NCI-H345 treated with DMSO at 0.1 percent for 48 hours (cell line): ENCODE measurements around the gene CAMSAP2.

Experiments used
- DNase-seq: peaks from one replicate; lab custom pipeline; 2025; ENCODE audit not compliant: unreplicated experiment; lab: John Stamatoyannopoulos, UW

CAMSAP2 gene

DNA sequence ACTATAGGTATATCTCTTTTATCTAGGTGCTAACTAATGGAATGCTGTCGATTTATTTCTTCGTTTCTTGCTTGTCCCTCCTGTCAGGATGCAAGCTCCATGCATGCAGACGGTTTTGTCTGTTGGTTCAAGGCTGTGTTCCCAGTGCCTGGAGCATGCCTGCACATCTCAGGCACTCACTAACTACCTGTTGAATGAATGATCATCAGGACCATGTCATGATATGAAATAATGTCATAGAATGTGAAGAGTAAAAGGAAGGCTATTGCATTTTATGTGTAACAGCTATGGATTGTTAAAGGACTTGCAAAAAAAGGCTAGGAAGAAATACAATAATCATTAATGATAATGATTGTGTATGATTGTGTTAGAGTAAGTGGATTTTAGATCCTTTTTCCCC is 138.3 kb downstream of the CAMSAP2 start:
- DNase-seq = no peak

DNA sequence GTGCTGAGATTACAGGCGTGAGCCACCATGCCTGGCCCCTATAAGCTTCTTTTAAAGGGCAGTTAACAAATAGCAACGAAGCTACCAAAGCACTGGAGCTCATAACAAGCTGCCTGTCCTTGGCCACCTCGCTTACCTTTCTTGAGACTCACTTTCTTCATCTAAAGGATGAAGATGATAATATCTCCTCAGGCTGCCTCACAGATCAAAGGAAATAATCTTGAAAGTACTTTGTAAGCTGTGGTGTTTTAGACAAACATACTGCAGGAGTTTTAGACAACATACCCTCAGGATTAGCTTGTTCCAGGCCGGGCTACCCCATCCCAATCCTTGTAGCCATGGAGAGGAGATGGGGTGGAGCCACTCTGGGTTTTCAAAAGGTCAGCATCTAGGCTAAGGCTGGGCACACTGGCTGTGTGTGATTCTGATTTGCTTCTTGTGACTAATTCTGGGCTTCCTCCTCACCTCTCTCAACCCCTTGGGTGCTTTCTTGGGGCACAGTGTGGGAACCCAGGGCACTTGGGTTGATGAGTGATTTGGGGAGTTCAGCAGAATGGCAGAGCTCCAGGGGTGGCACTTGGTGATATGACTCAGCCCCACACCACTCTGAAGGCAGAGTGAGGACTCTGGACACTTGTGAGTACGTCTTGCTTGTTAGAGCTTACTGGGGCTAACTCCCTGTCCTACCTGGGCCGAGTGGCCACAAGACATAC is 139.3 kb downstream of the CAMSAP2 start:
- DNase-seq = no peak

DNA sequence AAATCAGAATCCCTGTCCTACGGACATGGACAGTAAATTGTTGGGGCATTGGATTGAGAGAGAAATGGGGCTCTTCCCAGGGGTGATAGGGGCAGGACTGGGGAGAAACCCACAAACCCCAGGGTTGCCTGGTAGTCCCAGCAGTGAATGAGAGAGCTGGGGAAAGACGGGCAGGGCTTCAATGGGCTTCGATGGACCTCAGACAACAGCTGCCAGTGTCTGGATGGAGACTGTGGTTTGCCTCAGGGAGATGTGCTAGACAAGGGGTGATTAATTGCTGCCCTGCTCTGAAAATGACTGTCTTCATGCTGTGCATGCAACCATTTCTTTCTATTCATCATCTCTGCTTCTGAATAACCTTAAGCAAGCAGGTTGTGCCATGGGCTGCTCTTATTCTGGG is 141.5 kb downstream of the CAMSAP2 start:
- no peak for DNase-seq

DNA sequence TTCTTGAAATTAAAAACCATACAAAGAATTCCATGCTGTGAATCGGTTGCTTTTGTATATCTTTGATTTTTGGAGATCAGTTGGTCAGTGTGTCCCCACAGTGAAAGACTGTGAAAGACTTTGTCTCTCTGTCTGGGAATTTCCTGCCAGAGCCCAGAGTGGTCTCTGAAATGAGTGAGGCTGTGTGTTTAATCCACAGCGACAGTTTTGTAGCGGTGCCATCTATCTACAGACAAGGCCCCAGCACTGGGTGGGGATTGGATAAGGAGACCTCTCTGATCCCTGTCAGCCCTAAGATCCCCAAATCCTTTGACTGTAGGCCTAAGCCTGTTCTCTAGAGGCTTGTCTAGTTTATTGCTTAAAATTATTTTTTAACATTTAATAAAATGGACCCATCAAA is 144.4 kb downstream of the CAMSAP2 start:
- no peak for DNase-seq

DNA sequence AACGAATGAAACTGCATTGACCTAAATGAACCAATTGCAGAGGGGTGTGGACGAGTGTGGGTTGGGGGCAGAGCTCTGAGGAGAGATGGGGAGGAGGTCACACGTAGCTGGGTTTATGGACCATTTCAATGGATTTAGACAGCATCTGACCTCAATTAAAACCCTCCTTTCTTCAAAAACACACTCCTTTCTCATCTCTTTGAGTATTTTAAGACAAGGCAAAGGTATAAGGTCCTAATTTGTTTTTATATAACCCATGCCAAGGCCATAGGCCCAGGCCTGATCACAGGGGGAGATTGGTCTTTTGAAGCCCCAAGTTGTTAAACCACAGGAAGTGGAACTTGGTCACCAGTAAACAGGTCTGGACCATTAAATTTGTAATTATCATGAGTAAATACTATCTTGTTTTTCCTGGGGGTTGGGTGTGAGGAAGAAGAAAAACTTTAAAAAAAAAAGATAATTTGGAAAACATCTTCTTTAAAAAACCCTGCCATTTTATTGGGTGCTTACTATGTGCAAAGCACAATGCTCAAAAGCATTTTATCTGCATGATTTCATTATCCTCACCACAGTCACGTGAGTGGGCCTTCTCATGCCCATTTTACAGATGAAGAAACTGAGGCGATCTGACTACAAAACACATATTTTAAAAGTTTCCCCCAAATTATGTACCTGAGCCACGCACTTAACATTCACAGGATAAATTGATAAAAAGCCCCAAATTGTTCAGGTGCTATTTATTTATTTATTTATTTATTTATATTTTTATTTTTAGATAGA is 147.1 kb downstream of the CAMSAP2 start:
- no peak for DNase-seq

DNA sequence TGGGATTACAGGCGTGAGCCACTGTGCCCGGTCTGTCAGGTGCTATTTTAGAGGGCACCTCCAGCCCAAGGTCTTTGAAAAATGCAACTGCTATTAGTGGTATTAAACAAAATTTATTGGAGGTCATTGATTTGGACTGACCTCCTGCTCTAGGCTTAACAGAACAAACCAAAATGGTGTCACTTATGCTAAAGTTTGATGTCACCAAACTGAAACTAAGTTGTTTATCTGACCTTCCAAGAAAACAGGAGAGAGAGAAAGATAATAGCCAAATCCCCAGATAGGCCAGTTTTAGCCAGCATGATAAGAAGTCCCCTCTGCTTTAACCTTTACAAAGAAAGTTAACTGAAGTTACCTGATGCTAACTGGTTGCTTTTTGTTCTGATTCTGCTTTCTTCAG is 147.9 kb downstream of the CAMSAP2 start:
- DNase-seq = no peak

DNA sequence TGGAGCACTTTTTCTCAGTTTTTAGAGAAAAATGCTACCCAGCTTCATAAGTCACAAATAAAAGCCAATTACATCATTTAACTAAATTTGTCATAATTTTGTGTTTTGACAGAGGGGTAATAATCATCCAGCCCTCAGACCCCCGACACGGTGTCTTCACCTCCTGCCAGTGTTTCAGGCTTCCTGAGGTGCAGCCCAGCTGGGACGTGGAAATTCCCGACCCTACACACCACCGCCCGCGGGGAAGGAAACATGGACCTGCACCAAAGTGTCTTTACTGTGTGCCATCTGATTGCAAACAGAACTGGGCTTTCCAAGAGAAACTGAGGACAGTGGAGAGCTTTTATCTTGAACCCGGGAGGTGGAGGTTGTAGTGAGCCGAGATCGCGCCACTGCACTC is 148.3 kb downstream of the CAMSAP2 start:
- DNase-seq = no peak

DNA sequence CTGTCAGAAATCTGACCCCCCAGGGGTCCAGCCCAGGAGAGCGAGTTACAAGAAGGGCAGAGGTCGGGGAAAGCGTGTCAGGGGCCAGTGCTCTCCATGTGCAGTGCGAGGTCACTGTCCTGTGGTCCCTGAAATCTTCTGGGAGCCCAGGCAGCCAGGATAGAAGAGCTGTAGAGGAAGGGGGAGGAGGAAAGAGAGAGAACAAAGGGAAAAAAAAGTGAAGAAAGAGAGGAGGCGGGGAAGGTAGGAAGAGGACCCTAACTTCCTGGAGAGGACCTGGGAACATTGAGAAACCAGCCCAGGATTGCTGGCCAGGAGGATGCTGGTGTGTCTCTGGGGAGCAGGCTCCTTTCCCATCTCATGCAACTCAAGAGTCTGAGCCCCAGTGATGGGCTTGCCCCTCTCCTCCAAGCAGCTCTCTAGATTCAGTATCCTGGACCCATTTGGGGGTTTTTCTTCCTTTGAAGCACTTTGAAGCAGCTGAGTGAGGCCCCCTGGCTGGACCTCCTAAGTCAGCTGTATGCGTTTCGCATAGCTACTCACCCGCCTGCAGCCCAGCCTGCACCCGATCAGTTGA is 149.2 kb downstream of the CAMSAP2 start:
- no peak for DNase-seq

DNA sequence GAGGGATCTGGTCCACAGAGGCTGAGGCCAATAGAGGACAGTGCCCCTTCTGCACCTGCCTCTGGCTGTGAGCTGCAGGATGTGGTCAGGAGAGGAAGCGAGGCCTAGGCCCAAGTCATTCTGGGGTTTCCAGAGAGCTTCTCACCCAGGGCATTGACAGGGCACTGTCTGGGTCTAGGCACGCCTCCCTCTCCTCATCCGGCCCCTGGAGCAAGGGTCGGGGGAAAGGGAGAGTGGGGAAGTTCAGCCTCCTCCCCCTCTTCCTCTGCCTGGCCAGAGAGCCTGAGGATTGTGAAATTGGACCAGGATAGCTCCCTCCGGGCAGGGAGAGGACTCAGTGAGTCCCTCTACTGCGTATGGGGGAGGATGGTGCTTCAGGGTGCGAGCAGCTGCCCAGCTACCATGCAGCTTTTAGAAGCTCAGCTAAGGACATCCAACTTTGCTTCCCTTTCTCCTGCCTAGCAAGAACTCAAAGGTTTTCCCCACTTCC is 149.7 kb downstream of the CAMSAP2 start:
- DNase-seq = no peak

DNA sequence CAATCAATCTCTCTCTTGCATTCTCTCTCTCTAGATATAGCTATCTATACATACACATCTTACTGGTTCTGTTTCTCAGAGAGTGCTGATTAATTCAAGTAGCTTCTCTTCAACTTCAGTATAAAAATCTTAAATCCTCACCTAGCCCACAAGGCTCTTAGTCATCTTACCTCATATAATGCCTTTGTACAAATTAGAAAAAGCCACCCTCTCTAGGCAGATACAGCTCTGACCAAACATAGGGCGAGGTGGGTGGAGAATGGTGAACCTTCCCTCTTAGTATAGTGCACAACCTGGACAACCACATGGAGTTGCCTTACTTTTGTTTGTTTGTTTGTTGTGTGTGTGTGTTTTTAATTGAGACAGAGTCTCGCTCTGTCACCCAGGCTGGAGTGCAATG is 150.9 kb downstream of the CAMSAP2 start:
- DNase-seq = no peak

DNA sequence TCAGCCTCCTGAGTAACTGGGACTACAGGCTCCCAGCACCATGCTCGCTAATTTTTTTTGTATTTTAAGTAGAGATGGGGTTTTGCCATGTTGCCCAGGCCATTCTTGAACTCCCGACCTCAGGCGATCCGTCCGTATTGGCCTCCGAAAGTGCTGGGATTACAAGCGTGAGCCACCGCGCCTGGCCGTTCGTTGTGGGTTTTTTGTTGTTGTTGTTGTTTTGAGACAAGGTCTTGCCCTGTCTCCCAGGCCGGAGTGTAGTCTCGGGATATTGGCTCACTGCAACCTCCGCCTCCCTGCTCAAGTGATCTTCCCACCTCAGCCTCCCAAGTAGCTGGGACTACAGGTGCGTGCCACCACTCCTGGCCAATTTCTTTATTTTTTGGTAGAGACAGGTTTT is 151.3 kb downstream of the CAMSAP2 start:
- no peak for DNase-seq

DNA sequence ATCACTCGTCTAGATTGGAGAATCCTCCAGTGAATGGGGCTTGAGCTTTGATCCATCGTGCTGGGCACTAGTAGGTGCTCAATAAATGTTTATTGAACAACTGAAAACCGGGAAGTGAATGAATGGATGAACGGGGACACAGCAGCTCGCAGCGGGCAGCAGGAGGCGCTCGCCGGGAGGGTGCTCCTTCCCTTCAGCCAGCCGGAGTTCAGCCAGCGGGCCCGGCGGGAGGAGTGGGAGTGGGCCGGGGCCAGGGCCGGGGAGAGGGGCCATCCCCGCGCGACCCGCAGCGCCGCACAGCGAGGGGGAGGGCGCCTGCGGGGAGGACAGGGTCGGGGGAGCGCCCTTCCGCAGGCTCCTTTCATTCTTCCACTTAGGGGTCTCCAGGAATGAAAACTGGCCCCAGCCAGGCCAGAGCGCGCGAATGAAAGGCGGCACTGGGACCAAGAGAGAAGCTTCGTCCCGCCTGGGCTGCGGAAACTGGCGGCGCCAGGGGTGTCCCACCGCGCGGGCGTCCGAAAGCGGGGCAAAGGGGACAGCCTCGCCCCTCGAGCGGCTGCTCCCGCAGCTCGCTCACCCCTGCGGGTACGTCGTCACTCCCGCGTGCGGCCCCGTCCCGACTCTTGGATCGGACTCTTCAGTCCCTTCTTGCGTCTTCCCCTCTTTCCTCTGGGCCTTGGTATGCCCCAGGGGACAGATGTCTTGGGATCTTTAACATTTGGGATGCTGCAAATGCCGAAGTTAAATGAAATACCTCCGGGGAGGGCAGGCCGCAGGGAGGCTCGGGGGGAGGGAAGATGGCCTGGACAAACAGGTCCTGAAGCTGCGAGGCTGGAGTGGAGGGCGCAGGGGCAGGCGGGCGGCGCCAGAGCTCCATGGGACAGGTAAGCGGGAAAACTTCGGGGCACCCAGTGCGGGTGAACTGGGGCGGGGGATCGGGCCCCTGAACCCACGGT is 152.4 kb downstream of the CAMSAP2 start:
- DNase-seq = no peak

DNA sequence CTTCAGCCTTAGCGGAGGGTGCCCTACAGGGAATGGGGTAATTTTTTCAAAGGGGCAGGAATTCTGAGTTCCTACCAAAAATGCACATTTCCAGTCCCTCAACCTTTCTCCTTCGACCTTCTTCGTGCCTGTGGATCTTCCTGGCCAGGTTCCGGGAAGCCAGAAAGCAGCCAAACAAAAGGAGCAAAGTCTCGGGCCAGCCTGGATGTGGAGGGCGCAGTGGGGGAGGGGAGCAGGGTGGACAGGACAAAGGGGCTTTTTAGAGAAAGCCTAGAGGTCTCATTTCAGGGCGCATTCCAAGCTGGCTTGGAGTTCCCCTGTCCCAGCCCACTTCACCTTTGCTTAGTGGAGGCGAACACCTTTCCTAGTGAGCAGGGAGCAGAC is 153.1 kb downstream of the CAMSAP2 start:
- DNase-seq = no peak

DNA sequence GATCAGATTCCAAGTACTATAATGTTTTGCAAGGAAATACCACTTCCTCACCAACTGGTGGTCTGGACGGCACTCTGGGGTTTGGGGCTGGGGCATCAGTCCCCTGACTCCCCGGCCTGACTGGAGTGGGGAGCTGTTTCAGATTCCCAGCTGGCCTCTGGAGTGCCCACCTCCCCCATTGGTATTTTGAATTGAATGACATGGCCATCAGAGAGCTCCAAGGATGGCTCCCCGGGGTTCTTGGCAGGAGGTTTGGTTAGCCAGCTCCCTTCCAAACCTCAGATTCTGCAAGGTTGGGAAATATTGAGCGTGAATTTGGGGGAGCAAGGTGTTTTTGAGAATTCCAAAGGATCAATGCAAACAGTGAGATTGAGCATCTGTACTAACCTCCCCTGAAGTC is 153.9 kb downstream of the CAMSAP2 start:
- no peak for DNase-seq

DNA sequence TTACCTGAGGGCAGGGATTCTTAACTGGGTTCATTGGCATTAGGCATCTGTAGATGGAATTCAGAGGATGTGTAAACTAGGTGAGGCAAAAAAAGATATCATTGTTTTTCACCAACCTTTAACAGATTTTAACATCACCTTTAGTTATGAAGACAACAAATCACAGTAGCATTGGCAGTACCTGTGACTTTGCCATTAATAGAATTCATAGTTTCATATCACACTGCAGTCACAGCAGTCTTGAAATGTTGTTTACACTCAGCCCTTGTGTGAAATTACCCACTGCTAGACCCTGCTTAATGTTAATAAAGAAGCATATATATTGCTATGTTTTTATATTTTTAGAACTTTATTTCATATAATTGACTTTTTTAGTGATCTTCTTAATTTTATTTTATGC is 154.3 kb downstream of the CAMSAP2 start:
- DNase-seq = no peak

DNA sequence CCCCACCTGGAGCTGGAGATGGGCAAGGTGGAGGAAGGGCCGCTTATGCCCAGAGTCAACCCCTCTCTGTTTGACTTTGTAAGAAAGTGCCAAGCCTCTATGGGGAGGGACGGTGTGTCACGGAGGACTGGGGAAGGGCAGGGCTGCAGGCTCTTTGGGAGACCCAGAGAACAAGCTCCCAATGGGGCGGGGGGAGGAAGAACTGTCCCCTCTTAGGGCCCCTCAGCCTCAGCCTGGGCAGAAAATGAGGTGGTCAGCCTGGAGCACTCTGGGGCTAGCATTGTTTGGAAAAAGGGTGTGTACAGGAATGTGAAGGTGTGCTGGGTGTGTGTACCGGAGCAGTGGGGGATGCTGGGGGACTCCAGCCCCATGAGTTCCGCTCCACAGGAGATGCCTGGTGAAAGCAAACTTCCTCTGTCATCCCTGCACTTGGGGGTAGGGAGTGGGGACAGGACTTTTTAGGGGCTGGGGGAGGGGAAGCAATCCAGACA is 154.8 kb downstream of the CAMSAP2 start:
- no peak for DNase-seq

DNA sequence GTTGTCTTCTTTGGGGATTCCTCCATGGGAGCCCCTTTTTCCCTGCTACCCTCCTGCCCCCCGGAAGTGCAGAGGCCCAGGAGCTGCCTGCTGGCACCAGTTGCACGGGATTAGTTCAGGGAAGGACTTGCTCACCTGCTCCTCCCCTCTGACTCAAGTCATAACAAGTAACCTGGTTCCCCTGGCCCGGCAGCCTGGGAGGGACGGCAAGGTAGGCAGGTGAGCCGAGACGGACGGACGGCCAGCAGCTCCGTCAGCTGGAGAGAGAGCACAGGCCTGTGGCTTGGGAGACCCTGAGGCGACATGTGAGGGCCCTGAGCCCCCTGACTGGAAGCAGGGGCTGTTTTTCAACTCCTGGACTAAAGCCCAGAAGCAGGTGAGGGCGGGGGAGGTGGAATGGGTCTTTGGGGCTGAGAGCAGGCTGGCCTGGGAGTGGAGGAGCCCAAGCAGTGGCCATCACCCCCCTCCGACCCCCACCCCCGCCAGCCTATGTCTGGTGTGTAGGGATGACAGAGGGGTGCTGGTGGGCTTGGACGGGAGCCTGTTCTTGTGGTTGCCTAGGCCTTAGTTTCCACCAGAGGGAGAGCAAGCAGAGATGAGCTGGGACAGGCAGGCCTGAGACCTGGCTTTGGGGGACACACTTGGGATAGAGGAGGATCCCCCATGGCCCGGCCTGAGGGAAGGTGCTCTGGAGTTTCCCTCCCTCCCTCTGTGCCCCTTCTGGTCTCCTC is 156.2 kb downstream of the CAMSAP2 start, which contains the start of gene INAVA:
TSS of gene INAVA (plus strand) at position 189 of the 731 bp plus-strand sequence. CDS start 3,501 bp downstream, outside the sequence.
- no peak for DNase-seq

DNA sequence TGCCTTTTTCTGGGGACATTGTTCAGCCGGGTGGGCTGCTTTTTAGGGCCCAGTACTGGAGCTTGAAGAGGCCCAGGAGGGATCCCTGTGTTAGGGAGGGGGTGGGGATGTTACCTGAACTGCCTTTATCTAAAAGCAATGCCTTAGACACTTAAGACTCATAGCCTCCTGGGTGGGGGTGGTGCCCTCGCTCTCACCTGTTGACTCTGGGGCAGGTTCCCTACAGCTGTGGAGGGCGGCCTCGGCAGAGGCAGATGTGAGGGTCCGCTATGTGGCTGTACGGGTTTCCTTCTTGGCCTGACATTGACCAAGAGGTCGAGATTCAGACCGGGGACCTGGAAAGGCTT is 156.7 kb downstream of the CAMSAP2 start:
- DNase-seq = no peak

DNA sequence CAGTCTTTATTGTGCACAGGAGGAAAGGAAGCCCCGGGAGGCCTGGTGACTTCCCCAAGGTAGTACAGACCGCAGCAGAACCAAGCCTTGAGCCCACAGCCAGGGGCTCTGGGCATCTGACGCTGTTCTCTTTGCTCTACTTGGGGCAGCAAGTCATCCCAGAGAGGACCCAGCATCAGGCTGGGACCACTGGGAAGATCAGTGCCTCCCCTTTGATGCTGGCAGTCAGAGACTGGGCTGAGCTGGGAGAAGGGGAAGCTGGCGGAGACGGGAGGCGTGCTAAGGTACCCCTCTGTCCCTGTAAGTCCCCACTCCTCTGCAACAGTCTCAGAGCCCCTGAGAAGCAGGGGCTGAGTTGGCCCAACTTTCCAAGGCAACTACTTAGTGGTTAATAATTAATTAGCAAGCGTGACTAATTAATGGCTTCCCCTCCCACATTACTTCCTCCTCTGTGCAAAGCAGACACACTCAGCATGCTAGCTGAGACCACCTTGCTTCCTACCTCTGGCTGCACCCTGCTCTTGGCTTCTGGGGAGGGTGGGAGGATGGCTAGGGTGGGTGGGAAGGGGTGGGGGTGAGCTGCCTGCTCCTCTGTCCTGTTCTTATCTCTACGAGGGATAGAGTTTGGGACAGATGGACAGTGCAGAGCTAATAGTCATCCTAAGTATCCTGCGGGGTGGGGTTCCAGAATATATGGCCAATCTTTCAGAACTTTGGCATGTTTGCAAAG is 157.3 kb downstream of the CAMSAP2 start:
- no peak for DNase-seq
